HG03520 (cell line): ENCODE measurements around the gene PLA2G4A.
A peak's percentile ranks its signal among the peaks of the same experiment; 100 is the strongest.

Source experiments
- ATAC-seq: cut with Tn5 transposase; IDR thresholded peaks from one replicate; pipeline ENCODE4 v1.9.1; 2021; ENCODE audit warnings: mild to moderate bottlenecking, moderate library complexity; ENCODE audit not compliant: unreplicated experiment

The PLA2G4A gene

DNA sequence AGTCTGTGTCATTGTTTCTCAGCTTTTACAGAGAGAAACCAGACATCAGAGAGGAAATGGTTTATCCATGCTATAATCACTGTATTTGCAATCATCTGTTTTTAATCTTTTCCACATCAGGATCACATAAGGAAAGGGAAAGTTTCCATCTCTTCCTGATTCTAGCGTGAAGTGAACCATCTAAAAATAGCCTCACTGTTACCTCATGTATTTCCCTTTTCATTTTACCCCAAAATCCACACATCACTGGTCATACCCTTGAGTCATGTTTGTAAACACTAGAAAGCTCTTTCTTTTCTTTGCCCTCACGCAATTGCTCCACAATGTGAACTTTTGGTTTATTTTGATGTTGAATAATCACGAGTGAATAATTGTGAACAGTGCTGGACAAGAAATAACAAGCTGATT, 146.0 kb downstream of the PLA2G4A start:
- no peak for ATAC-seq

DNA sequence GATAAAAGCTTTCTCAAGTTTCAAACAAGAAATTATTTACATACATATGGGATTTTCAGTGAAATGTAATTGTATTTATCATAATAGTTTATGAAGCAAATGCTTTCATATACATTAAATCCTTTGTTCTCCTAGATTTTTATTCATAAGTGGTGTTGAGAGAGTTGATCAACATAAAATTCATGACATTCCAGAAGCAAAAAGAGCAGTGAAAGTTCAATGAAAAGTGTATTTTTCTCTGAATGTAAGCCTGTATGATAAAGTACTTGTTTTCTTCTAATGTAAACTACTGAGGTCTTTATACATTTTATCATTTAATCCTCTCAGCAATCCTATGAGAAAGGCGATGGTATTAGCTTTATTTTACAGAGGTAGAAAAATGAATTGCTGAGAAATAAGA, 146.5 kb downstream of the PLA2G4A start:
- ATAC-seq: no peak

DNA sequence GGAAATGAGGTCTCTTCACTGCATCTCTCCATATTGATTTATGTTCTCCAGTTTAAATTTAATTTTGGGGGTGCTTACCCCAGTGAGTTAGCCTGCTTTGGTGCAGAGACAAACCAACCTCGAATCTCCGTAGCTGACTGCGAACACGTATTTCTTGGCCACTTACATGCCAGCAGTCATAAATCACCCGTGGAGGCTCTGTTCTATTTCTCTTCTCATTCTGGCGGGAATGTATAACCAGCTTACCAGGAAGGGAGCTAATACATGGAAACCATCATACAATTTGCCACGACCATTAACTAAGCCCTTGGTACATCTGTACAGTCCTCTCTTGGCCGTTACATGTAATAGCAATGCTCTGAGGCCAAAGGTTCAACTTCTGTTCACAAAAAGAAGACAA, 148.0 kb downstream of the PLA2G4A start:
- ATAC-seq: no peak

DNA sequence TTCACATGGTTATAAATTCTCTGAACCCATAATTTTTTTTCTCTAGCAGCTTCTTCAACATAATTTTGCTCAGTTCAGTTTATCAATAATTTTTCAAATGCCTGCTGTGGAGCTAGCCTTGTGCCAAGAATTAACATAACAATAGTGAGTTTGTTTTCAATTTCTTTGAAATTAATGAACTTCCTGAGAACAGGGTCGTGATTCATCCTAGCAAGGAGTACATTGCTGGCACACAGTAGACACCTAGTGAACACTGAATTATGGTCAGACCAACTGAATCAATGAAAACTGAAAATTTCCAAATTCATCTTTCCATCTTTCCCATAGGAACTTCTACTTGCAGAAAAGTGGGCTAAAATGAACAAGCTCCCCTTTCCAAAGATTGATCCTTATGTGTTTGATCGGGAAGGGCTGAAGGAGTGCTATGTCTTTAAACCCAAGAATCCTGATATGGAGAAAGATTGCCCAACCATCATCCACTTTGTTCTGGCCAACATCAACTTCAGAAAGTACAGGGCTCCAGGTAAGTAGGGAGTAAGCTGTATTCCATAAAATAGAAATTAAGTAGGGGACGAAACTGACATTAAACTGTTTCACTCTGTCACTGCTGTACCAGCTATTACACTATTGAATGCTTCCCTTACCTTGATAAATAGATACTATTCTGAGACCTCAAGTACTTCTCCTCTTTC, 148.7 kb downstream of the PLA2G4A start:
- no peak for ATAC-seq

- no peak for ATAC-seq
These were observed 150.1 kb downstream of the PLA2G4A start for GRCh38 chr1:186978596-186979556.

DNA sequence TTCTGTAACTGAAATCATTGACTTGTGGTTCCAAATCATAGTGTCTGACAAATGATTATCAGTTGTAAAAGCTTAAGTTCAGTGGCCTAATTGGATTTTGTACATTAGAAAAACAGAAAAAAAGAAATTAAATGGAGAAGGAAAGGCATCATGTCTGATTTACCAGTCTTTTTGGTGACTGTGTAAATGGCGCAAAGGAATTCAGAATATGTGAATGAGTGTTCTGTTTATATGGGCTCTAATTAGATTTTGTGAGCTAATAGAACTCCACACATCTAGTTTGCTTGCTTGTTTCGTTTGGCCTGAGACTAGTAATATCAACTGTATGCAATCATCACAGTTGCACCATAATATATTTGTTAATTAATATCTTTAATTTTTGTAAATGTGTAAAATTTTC, 151.7 kb downstream of the PLA2G4A start:
- no peak for ATAC-seq

DNA sequence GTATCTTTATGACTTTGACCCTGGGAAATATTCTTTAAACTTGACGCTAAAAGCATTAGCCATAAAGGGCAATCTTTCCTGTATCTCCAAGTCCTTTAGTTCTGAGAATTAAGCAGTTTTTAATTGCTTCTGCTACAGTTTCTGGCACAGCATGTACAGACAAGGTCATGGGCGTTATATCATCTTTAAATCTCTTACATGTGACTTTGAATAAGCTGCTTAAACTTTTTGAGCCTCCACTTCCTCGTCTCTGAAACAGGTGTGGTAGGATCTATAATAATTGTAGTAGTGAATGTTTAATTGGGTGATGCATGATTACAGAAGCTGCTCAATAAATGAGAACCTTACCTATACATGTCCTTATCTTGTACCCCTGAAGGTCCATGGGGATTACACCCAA, 153.4 kb downstream of the PLA2G4A start:
- ATAC-seq: no peak

- ATAC-seq: no peak
These were observed 154.6 kb downstream of the PLA2G4A start for GRCh38 chr1:186983327-186983726.

GRCh38 chr1:186984959-186985358, 156.2 kb downstream of the PLA2G4A start:
- ATAC-seq: no peak

GRCh38 chr1:186985889-186986491, 157.2 kb downstream of the PLA2G4A start:
- ATAC-seq: peak; percentile 70

GRCh38 chr1:186987065-186987464, 158.3 kb downstream of the PLA2G4A start:
- ATAC-seq: no peak

DNA sequence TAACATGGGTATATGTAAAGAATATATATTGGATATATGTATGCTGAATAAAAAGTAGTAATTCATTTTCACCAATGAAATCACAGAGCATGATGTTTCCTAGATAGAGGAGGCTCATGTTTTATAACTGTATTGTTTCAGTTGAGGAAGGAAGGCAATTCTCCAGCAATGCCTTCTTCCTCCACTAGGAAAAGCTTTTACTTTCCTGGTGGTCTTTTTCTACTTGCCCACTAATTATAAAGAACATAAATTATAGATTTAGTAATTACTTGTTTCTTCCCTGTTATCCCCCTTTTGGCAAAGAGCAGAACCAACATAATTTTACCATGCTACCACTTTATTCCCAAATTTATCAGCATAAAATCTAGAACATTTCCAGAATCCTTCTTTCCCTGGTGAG, 159.0 kb downstream of the PLA2G4A start:
- ATAC-seq: no peak

GRCh38 chr1:186993996-186994395, 165.2 kb downstream of the PLA2G4A start:
- no peak for ATAC-seq

- no peak for ATAC-seq
These were observed 166.1 kb downstream of the PLA2G4A start for GRCh38 chr1:186994897-186995296.

- ATAC-seq: no peak
These were observed 168.1 kb downstream of the PLA2G4A start for GRCh38 chr1:186996816-186997215.

DNA sequence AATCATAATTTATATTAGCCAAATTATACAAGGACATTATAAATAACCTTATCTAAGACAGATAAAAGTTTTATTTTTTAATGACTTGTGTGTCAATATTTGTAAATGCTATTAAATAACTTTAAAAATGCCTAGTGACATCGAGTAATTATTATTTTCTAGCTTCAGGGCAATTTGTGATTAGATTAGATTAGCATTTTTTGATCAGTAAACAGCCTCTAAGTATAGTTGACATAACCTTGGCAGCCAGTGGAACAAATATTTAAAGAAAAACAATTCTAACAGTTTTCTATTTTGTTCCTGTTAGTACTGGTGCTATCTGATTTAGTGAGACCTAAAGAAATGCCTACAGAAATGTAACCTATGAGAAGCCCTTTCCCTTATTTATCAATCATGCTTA, 169.1 kb downstream of the PLA2G4A start:
- no peak for ATAC-seq

- ATAC-seq: no peak
These were observed 170.8 kb downstream of the PLA2G4A start for GRCh38 chr1:186999506-186999905.

DNA sequence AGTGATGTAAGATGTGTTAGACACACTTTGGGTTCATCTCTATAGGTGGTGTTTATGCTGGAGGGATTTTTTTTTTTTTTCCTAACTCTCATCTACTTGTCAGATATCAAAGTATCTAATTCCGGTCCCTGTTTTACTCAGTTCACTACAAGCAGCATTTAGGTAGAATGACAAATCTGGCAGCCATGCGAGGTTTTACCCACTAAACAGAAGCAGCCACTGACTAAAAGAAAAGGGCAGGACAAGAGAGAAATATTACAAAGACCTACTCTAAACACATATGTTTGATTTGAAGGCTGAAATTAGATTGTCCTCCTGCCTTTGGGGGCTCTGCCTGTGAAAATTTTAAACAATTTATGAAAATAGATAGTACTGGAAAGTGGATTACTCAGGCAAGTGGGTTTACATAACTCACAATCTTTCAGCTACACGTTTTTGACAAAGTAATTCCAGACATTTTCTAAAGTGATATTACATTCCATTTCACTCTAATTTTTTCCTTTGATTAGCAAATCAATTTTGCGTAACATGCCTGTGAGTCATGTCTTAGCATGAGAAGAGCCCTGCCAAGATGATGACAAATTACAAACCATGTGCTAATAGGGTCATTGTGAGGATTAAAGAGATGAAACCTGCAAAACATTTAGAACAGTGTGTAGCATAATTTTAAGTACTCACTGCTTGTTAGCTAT, 172.6 kb downstream of the PLA2G4A start:
- ATAC-seq: no peak

GRCh38 chr1:187003353-187003752, 174.6 kb downstream of the PLA2G4A start:
- ATAC-seq: no peak

DNA sequence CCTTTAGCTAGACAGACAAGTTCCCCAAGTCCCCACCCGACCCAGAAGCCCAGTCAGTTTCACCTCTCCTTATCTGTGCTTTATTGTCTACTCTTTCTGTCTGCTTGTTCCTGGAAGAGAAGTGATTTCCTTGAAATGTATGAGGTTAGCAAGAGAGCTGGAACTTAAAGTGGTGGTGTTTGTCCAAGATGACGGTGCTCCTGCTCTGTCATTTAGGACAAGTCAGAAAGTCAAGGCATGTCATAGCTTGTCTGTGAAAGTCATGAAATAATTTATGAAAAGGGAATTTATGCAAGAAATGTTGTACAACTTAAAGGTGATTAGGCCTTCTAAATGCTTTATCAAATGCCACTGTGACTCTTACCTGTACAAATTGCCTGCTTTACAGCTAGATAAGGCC, 178.1 kb downstream of the PLA2G4A start:
- no peak for ATAC-seq

- ATAC-seq: no peak
These were observed 180.6 kb downstream of the PLA2G4A start for GRCh38 chr1:187009320-187009719.
